A673 (cell line): Measurements from ENCODE around the gene AQP2. TPM values are rescaled to one million over a fixed set of nuclear protein-coding genes. Genes with fewer than 3 reads are reported as not detected.

Source experiments
- BruUV-seq: library from RNA; stranded (reverse); fragments of 400-500 nt; replicated peaks from 2 replicates; lab custom pipeline; 2021; lab: Mats Ljungman, UMichigan
- CTCF ChIA-PET: fragments of 300-600 bp; sonication (Branson Sonifier 250); formaldehyde crosslinking; loops from one replicate; lab custom pipeline; 2022; ENCODE audit warnings: antibody characterized with exemption; lab: Charles Lee
- POLR2A ChIA-PET: fragments of 300-600 bp; sonication (Branson Sonifier 250); formaldehyde crosslinking; loops from one replicate; lab custom pipeline; 2022; ENCODE audit warnings: antibody characterized with exemption; ENCODE audit not compliant: low non-redundant PET; lab: Charles Lee
- DNase-seq: peaks from one replicate; pipeline ENCODE4 v3.0.0-alpha.2; 2015; ENCODE audit warnings: low spot score
- H3K27ac ChIP-seq: fragments of 200-600 bp; sonication (generic); 2 replicates; pipeline ENCODE4 v1.5.1; 2016; ENCODE audit warnings: mixed run types, low read depth, mild to moderate bottlenecking, mixed read lengths, antibody characterized with exemption, low read length; ENCODE audit not compliant: poor library complexity, severe bottlenecking
- H3K27me3 ChIP-seq: fragments of 200-600 bp; sonication (generic); replicated peaks from 2 replicates; pipeline ENCODE4 v1.6.1; 2017; ENCODE audit warnings: mixed run types, low read depth, mild to moderate bottlenecking, mixed read lengths, antibody characterized with exemption, low read length; ENCODE audit not compliant: insufficient read depth, poor library complexity
- H3K36me3 ChIP-seq: fragments of 200-600 bp; sonication (generic); 2 replicates; pipeline ENCODE4 v1.6.1; 2016; ENCODE audit warnings: mixed run types, mild to moderate bottlenecking, mixed read lengths, antibody characterized with exemption, low read length; ENCODE audit not compliant: insufficient read depth, poor library complexity, severe bottlenecking
- H3K4me1 ChIP-seq: fragments of 200-600 bp; sonication (generic); 2 replicates; pipeline ENCODE4 v1.6.1; 2017; ENCODE audit warnings: mixed run types, mild to moderate bottlenecking, mixed read lengths, antibody characterized with exemption, low read length; ENCODE audit not compliant: insufficient read depth, poor library complexity, severe bottlenecking
- H3K4me3 ChIP-seq: fragments of 200-600 bp; sonication (generic); 2 replicates; pipeline ENCODE4 v1.5.1; 2016; ENCODE audit warnings: low read depth, mixed run types, mild to moderate bottlenecking, mixed read lengths, low read length; ENCODE audit not compliant: poor library complexity, severe bottlenecking
- H3K9me3 ChIP-seq: fragments of 200-600 bp; sonication (generic); 2 replicates; pipeline ENCODE4 v1.6.1; 2016; ENCODE audit warnings: mixed run types, low read depth, mild to moderate bottlenecking, mixed read lengths, antibody characterized with exemption, low read length; ENCODE audit not compliant: poor library complexity, severe bottlenecking
- CTCF ChIP-seq: fragments of 300-800, 200-600 bp; sonication (generic); conservative IDR thresholded peaks from 2 replicates; pipeline ENCODE4 v1.5.1; 2017; ENCODE audit warnings: low read depth, mild to moderate bottlenecking, antibody characterized with exemption, low read length, moderate library complexity, mixed read lengths
- EZH2 ChIP-seq: fragments of 200-600 bp; sonication (generic); IDR thresholded peaks from 2 replicates; pipeline ENCODE4 v1.6.1; 2017; ENCODE audit warnings: borderline replicate concordance, low read depth, mild to moderate bottlenecking, mixed read lengths, antibody characterized with exemption, low read length; ENCODE audit not compliant: poor library complexity, severe bottlenecking
- intact Hi-C: fragments of 100-400 bp; cut with micrococcal nuclease; formaldehyde crosslinking; loops from one replicate; pipeline ENCODE4 v1.10.0; 2022; ENCODE audit not compliant: unreplicated experiment
- total RNA-seq: library from RNA; stranded (reverse); gene quantifications from 2 replicates; pipeline ENCODE4 v1.2.3, GENCODE V29; 2021

The AQP2 gene
- total RNA-seq, 1 experiment from 2014 or later: not detected

- Histone ChIP-seq H3K27ac (no peak overlapping the region), H3K9me3 (no peaks in the 10 kb centered on the region), H3K36me3 (no peaks in the 10 kb centered on the region), H3K4me3 (no peak overlapping the region), H3K27me3 (no peaks in the 10 kb centered on the region), H3K4me1 (no peaks in the 10 kb centered on the region)
- CTCF ChIA-PET: interaction anchor here (0.5 to 4.6 kb wide), 6 partner anchors 26 to 117 kb away, joined by 6 to 53 read pairs (median 15); partner anchors contain the start of gene SMARCD1
- POLR2A ChIA-PET: interaction anchor here (0.7 kb wide), 1 partner anchor 872 kb away, joined by 7 read pairs; no protein-coding TSS in a partner anchor
- intact Hi-C loops: loop anchor here (5.0 kb wide), 1 partner anchor 191 kb away; no protein-coding TSS in a partner anchor
- no peak for DNase-seq
- no TSS peak for BruUV-seq
- TF ChIP-seq CTCF: no peak
- TF ChIP-seq EZH2: no peak
Measured at GRCh38 chr12:49968471-49968870, 17.9 kb downstream of the AQP2 start.

- intact Hi-C loops: loop anchor here (5.0 kb wide), 1 partner anchor 192 kb away; no protein-coding TSS in a partner anchor
- H3K36me3 ChIP-seq: no peaks in the 10 kb centered on the region
- ChIA-PET POLR2A (no interaction called here), CTCF (interaction anchor here (3.4 to 4.6 kb wide), 2 partner anchors 87 to 101 kb away, joined by 31 to 53 read pairs; no protein-coding TSS in a partner anchor)
- TF ChIP-seq EZH2 (no peak), CTCF (no peak)
- no peaks in the 10 kb centered on the region for H3K9me3 ChIP-seq
- no peak overlapping the region for H3K27ac ChIP-seq
- BruUV-seq: no TSS peak
- H3K4me3 ChIP-seq: no peak overlapping the region
- no peaks in the 10 kb centered on the region for H3K27me3 ChIP-seq
- DNase-seq: no peak
- H3K4me1 ChIP-seq: no peaks in the 10 kb centered on the region
Measured at GRCh38 chr12:49969027-49969426, 18.5 kb downstream of the AQP2 start.

GRCh38 chr12:49969651-49970429 is 19.3 kb downstream of the AQP2 start:
- no peak overlapping the region for H3K4me3 ChIP-seq
- H3K27me3 ChIP-seq: no peaks in the 10 kb centered on the region
- H3K9me3 ChIP-seq: no peaks in the 10 kb centered on the region
- no peaks in the 10 kb centered on the region for H3K36me3 ChIP-seq
- TF ChIP-seq EZH2: no peak
- TF ChIP-seq CTCF: no peak
- DNase-seq: no peak
- intact Hi-C loops: loop anchor here (5.0 kb wide), 1 partner anchor 193 kb away; no protein-coding TSS in a partner anchor
- no peak overlapping the region for H3K27ac ChIP-seq
- CTCF ChIA-PET: no interaction called here
- no peaks in the 10 kb centered on the region for H3K4me1 ChIP-seq
- POLR2A ChIA-PET: no interaction called here
- no TSS peak for BruUV-seq
